Activated CD4-positive, alpha-beta T cell treated with anti-CD3 and anti-CD28 coated beads, Interleukin-2, amount 50 U/mL, for 24 hours (primary cell): ENCODE results near the gene AGAP6.
"Not testable (repeated sequence)": the region's sequence is repeated elsewhere in the genome, so short reads cannot be mapped to it uniquely, and the experiment has no call there.

ENCODE experiments used
- DNase-seq, 2 donors: peaks; one replicate each; pipeline ENCODE4 v3.0.0-alpha.2; 2020; ENCODE audit warnings: low read depth in 1 of 2, low spot score in 1 of 2

Gene AGAP6

DNA sequence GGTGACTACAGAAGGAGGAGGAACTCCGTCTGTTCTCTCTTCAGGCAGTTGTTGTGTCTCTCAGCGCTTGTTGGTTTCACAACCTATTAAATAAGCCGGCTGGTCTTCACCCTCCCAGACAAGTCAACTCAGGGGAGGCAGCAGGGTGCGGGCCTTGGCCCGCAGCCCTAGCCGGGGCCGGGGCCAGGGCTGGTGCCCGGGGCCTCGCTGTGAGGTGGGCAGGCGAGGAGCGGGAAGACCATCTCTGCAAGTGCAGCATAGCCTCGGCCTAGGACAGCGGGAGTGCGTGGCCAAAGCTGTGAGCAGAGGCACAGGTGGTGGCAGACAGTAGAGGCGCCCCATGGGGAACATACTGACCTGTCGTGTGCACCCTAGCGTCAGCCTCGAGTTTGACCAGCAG, at the start of gene AGAP6:
TSS of gene AGAP6 (plus strand) at position 31 of the 400 bp plus-strand sequence. CDS start at position 341, 310 bp downstream.
- not testable (repeated sequence) for DNase-seq

DNA sequence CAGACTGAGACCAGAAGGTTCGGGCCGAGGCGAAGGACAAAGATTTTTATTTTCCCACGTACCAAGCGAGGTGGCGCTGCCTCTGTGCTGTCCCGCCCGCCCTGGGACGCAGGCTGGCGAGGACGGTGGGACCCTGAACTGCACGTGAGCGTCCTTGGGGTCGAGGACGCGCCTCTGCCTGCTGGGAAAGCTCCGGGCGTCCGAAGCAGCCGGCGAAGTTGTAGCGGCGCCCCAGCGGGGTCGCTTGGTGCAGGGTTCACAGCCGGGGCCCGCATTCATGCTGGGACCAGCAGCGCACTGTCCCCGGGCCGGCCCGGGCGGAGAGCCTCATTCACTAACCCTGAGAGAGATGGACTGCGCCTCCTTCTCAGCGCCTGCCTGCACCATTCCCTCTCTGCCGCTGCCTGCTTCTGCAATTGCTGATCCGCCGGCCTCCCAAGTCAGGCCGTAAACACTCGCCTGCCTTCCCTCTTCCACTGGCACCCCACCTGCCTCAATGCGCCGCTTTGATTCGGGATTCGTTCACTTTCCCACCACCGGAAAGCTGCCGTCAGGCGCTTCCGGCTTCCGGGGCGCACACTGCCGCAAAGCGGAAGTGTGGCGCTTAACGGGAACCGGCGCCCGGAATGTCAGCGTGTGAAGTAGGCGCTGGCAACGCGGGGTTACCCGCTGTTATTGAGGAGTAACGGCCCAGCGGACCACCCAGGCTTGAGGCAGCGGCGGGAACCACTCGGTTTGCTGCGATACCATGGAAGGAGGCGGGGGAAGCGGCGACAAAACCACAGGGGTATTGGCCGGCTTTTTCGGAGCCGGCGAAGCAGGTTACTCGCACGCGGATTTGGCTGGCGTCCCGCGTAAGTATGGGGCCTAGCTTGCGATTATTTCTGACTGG, 46.5 kb upstream of the AGAP6 start, which contains the start of the genes PARG and TIMM23B:
TSS of gene PARG (minus strand) at position 581 of the 892 bp plus-strand sequence. CDS start at position 279, 302 bp downstream.
TSS of gene TIMM23B (plus strand) at position 607 of the 892 bp plus-strand sequence. CDS start at position 749, 142 bp downstream.
- DNase-seq = peak; percentile 64 to 67

DNA sequence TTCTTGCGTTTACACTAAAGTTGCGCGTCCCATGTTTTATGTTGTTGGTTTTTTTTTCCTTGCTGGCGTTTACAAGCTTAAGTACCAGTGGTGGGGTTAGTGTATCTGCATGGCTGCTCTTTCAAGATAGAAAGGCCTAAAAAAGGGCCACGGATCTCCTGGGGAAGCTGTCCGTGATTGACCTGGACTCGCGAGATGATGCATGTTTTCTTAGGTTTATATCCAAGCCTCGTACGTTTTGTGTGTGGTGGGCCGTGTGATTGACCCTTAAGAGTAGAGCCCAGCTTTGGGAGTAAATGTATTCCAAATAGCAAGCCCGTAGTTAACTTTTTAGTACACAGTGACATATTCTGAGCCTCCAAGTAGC, 45.9 kb upstream of the AGAP6 start:
- DNase-seq = not testable (repeated sequence)

DNA sequence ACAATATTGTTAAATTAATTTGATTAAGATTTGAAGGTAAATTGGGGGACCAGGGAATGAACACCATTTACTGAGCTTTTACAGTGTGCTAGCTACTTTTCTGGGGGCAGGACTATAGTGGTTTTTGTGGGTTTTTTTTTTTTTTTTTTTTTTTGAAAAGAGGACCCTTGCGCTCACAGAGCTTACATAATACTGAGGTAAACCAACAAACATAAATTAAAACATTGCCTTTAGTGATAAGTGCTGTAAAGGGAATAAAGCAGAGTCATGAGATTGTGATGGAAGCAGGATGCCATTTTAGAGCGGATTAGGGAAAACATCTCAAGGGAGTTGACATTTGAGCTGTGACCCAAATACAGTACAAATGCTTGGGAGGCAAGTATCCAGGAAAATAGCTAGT, 44.6 kb upstream of the AGAP6 start:
- not testable (repeated sequence) for DNase-seq

- DNase-seq = not testable (repeated sequence)
These were observed 40.1 kb upstream of the AGAP6 start for GRCh38 chr10:49948142-49948541.

GRCh38 chr10:49948737-49949136, 39.5 kb upstream of the AGAP6 start:
- not testable (repeated sequence) for DNase-seq

DNA sequence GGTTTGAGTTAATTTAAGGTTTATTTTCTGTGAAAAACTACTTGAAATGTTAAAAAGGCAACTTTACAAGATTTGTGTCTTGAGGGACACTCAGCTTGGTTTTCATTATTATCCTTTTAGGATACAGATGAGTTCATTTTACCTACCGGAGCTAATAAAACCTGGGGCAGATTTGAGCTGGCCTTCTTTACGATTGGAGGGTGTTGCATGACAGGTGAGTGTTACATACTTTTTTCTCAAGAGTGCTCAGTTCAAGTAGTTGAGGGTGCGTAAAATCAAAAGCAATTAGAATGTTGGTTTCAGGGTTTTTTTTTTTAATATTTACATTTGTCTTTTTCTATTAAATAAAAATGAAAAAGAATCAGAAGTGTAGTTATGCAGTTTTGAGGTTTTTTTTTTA, 36.2 kb upstream of the AGAP6 start:
- not testable (repeated sequence) for DNase-seq

DNA sequence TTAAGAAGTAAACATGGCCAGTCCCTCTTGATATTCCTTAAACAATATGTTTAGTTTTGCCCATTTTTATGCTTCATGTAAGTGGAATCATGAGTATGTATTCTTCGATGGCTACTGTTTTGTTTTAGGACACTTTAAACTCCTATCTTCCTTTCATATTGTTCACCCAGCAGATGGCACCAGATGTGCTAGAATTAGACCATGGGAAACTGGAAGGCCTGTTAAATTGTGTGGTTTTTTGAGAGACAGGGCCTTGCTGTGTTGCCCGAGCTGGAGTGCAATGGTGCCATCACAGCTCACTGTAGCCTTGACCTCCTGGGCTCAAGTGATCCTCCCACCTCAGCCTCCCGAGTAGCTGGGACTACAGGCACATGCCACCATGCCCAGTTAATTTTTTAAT, 35.1 kb upstream of the AGAP6 start:
- not testable (repeated sequence) for DNase-seq

- DNase-seq = not testable (repeated sequence)
These were observed 17.8 kb upstream of the AGAP6 start for GRCh38 chr10:49970331-49970857.

DNA sequence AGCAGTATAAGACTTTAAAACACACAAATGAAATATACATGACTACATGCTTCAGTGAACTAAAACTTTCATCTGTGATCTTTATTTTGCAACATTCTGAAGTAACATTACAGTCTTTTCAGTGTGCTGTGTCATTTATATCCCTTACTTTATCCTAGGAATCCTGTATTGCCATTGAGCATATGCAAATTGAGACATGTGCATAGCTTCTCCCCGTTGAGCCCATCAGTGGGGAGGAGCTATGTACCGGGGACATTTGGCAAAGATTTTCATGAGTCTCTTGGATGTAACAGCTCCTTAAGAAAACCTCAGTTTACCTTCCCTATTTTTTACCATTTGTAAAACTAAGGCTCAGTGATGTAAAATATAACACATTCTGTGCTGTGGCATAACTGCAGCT, 16.7 kb upstream of the AGAP6 start:
- not testable (repeated sequence) for DNase-seq

DNA sequence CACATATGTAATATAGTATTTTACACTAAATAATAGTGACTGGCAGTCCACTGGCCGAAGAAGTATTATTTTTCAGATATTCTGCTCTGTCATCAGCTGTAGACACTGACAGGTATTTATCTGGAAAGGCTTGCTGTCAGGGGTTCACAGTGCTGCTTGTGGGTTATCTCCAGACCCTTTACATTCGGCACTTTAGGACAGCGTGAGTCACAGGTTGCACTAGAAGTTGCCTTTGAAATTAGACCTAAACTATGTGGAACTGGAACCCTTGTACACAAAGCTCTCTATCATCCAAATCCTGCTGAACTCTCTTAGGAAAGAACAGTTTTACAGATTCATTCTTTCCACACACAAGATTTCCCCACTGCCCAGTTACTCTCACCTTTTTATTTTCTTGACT, 16.1 kb upstream of the AGAP6 start:
- not testable (repeated sequence) for DNase-seq

DNA sequence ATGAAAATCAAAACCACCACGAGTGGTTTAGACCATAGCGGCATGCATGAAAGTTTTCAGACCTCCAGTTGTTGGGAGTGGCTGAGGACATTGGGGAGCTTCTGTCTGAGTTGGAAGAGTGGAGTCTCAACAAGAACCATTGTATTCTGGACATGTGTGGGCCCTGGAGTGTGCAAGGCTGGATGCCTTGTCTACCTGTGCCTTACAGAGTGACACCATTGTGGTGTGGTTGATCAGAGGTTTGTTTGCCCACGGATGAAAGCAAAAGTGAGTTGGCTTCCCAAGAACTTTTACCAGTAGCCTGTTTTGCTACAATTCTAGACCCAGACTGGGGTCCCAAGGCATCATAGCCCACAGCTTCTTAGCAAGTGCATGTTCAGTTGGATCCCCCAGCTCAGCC, 10.4 kb upstream of the AGAP6 start:
- DNase-seq = not testable (repeated sequence)

- DNase-seq = not testable (repeated sequence)
These were observed 999 bp upstream of the AGAP6 start for GRCh38 chr10:49987207-49987606.

GRCh38 chr10:49995321-49995720, 7.1 kb downstream of the AGAP6 start:
- not testable (repeated sequence) for DNase-seq

DNA sequence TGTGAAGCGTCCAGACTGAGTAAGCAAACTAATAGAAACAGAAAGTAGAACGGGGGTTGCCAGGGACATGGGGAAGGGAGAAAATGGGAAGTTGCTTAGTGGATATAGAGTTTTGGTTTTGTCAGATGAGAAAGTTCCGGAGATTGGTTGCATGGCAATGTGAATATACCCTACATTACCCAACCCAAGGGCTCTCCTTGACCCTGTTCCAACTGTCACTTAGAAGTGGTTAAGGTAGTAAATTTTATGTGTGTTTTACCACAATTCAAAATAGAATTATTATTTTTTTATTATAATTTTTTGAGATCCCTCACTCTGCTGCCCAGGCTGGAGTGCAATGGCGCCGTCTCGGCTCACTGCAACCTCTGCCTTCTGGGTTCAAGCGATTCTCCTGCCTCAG, 25.8 kb downstream of the AGAP6 start:
- not testable (repeated sequence) for DNase-seq

DNA sequence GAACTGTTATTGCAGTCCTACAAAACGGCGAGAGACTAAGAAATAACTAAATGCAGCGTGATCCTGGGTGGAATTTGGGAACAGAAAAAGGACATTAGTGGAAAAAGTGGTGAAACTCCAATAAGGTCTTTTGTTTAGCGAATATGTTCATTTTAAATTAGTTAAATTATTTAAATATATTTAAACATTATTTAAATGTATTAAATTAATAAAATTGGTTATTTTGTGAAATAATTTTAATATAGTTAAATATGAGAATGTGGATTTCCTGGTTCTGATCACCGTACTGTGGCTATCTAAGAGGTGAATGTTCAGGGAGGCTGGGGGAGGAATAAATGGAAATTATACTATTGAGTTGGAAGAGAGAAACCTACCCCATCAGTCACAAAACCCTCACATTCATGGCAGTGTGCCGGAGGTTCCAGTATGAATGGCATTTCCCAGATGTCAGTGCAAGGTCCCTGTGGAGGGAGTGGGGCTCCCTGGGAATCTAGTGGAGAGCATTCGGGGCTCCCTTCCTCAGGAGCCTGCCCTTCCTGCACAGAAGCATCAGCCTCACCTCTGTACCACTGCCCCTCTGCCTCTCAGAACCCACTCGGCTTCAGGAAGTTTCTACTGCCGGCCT, 27.5 kb downstream of the AGAP6 start:
- not testable (repeated sequence) for DNase-seq

DNA sequence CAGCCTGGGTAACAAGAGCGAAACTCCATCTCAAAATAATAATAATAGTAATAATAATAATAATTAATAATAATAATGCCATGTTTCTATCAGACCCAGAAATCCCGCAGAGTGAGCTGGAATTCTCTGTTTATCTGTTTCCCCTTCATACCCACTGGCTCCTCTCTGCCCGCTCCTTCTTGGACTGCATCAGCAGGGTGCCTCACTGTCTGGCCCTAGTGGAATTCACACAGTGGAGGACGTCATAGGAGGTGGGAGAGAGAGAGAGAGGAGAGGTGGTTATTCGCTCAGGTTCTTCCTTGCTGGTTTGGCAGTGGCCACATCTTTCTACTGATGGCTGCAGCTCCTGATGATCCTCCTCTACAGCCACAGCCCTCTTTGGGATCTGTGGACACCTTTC, 28.7 kb downstream of the AGAP6 start:
- not testable (repeated sequence) for DNase-seq

- DNase-seq = not testable (repeated sequence)
These were observed 29.4 kb downstream of the AGAP6 start for GRCh38 chr10:50017646-50018045.

DNA sequence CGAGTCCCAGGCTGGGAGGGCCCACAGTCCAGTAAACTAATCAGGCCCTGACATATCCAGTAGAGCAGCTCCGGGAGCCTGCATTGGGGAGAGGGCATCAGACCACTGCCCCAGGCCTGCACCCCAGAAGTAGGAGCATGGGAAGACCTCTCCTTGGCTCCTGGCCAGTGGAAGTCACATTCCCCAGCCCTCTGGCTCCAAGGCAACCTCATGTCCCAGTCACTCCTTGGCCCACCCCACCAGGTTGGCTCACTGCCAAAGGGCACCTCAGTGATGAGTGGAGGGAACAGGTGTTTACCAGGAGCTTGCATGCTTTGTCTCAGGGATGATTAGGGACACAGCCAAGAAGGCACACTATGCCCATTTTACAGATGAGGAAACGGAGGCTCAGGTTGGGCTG, 31.1 kb downstream of the AGAP6 start:
- DNase-seq = not testable (repeated sequence)

DNA sequence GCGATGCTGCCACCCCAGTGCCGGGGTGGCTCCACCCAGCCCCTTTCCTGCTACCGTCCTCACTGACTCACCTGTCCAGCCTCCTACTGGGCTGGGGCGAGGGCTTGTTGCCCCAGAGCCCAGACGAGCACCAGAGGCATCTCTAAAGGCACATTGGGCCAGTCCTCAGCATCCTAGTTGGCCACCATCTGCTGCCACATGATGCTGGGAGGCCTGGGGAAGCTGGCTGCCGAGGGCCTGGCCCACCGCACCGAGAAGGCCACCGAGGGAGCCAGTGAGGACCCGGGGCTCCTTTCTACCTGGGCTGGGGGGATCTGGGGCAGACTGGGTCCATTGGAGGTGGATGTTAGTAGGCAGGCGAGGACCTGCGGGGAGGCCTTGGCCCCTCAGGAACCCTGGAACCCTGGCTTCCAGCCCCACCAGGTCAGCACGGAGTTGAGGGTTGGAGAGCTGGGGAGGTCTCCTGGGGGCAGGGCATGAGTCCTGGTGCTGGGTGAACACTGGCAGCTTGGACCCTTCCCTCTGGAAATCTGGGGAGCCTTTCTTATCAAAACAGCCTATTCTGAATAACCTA, 32.3 kb downstream of the AGAP6 start:
- not testable (repeated sequence) for DNase-seq

DNA sequence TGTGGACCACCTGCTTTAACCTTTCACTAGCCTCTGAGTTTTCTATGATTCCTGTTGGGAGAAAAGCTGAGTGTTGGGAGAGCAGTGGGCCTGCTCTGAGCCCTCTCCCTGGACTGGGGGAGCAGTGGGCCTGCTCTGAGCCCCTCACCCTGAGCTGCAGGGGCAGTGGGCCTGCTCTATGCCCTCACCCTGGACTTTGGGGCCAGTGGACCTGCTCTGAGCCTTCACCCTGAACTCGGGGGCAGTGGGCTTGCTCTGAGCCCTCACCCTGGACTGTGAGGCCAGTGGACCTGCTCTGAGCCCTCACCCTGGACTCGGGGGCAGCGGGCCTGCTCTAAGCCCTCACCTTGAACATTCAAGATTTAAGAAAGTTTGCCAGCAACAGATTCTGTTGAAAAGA, 33.4 kb downstream of the AGAP6 start:
- DNase-seq = no peak
